Glutamatergic neuron (in vitro differentiated cells): Measurements from ENCODE around the gene POLD4. TPM values are rescaled to one million over a fixed set of nuclear protein-coding genes. Genes with fewer than 3 reads are reported as not detected.

Experiments used
- DNase-seq: peaks from one replicate; pipeline ENCODE4 v3.0.0; 2022
- H3K27ac Mint-ChIP-seq: one replicate; pipeline ENCODE4 v1.8.0; 2020; ENCODE audit warnings: mild to moderate bottlenecking, mixed read lengths, inconsistent platforms; ENCODE audit not compliant: unreplicated experiment
- H3K27me3 Mint-ChIP-seq: one replicate; pipeline ENCODE4 v1.8.0; 2020; ENCODE audit warnings: mild to moderate bottlenecking, moderate library complexity, mixed read lengths, inconsistent platforms; ENCODE audit not compliant: unreplicated experiment
- H3K36me3 Mint-ChIP-seq: one replicate; pipeline ENCODE4 v1.8.0; 2020; ENCODE audit warnings: mild to moderate bottlenecking, mixed read lengths, inconsistent platforms; ENCODE audit not compliant: unreplicated experiment
- H3K4me1 Mint-ChIP-seq: one replicate; pipeline ENCODE4 v1.8.0; 2020; ENCODE audit warnings: mild to moderate bottlenecking, low read depth, mixed read lengths, inconsistent platforms; ENCODE audit not compliant: unreplicated experiment
- H3K4me3 Mint-ChIP-seq: one replicate; pipeline ENCODE4 v1.8.0; 2020; ENCODE audit warnings: mild to moderate bottlenecking, mixed read lengths, inconsistent platforms; ENCODE audit not compliant: unreplicated experiment
- H3K9me3 Mint-ChIP-seq: one replicate; pipeline ENCODE4 v1.8.0; 2020; ENCODE audit warnings: mild to moderate bottlenecking, moderate library complexity, mixed read lengths, inconsistent platforms; ENCODE audit not compliant: unreplicated experiment
- total RNA-seq: library from RNA; stranded (reverse); fragmentation: NEBNext Ultra II Directional; extraction: Animal tissue kit (Norgen Biotek cat#: 25700); gene quantifications from one replicate; pipeline ENCODE4 v1.2.1, GENCODE V29; 2021; ENCODE audit not compliant: unreplicated experiment
- TF ChIP-seq, protein P1 (sequence below): fragments of 200-600 bp; sonication (generic); IDR thresholded peaks from one replicate; pipeline ENCODE4 v1.5.0; 2021; ENCODE audit not compliant: partially characterized antibody, unreplicated experiment

Gene POLD4
- total RNA-seq, 1 donor from 2014 or later, result 15.4 TPM

DNA sequence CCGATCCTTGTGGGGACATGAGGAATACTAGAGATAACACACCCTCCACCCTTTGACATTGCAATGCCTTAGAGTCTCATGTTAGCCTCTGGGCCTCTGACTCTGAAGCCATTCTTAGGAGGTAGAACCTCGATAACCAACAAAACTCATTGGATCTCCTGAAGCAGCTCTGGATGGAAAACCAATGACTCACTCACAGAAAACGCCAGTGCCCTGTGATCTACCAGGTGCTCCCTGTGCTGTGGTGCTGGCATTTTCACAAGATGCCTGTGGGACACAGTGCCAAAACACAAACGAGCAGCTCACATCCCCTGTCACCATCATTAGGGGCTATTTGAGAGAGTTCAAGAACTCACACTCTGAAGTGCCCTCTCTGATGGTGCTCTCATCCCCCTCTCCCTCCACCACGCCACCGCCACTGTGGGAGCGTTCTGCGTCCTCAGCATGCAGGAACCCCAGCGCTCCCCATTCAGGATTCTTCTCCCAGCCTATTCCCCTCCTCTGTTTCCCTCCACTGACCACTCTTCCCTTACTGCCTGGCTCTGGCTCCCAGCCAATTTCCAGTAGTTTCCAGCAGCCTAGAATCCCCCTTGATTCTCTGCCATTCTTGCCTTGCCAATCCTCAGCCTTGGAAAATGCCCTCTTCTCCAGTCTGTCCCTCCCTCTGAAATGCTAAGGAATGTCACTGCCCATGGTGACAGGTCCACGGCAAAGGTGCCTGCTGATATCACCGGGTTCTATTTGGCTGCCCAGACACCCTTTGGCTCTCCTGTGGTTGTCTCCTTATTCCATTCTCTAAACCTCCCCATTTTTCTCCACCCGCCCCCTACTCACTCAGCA lies 4.7 kb upstream of the POLD4 start:
- H3K36me3 Mint-ChIP-seq, result no peaks in the 10 kb centered on the region
- DNase-seq, result no peak
- H3K4me3 Mint-ChIP-seq, result no peak overlapping the region
- H3K27ac Mint-ChIP-seq, result no peak overlapping the region
- peaks cover 20% of the 10 kb centered on the region for H3K27me3 Mint-ChIP-seq
- TF ChIP-seq, protein P1, sequence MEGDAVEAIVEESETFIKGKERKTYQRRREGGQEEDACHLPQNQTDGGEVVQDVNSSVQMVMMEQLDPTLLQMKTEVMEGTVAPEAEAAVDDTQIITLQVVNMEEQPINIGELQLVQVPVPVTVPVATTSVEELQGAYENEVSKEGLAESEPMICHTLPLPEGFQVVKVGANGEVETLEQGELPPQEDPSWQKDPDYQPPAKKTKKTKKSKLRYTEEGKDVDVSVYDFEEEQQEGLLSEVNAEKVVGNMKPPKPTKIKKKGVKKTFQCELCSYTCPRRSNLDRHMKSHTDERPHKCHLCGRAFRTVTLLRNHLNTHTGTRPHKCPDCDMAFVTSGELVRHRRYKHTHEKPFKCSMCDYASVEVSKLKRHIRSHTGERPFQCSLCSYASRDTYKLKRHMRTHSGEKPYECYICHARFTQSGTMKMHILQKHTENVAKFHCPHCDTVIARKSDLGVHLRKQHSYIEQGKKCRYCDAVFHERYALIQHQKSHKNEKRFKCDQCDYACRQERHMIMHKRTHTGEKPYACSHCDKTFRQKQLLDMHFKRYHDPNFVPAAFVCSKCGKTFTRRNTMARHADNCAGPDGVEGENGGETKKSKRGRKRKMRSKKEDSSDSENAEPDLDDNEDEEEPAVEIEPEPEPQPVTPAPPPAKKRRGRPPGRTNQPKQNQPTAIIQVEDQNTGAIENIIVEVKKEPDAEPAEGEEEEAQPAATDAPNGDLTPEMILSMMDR, result no peak
- H3K9me3 Mint-ChIP-seq, result peaks cover 10% of the 10 kb centered on the region
- peaks cover 9% of the 10 kb centered on the region for H3K4me1 Mint-ChIP-seq

DNA sequence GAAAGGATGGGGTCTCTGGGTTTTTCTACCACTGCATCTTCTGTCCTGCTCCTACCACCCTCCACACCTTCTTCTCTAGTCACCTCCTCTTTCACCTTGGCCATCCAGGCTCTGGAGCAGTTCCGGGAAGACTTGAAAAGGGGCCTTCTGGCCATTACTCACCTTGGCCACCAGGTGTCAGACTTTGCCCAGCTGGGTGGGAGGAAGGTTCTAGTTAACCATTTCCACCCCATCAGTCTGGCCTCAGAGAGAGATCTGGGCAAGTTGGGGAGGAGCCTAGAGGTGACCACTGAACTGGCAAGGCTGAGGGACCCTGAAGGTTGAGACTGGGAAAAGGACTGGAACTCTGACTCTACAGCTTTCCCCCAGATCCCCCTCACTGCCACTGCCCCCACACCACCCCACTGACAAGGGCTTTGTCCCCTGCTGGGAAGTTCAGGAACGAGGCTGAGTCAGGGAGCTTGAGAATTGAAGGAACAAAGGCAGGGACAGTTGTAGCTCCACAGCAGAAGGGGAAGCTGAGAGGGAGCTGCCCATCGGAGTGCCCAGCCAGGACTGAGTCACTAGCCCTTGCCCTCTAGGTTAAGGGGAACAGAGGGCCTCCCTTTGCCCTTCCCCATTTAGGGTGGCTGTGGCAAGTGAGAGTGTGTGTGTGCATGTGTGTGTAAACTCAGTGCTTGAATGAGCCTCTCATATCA lies 3.7 kb upstream of the POLD4 start:
- H3K36me3 Mint-ChIP-seq, result no peaks in the 10 kb centered on the region
- H3K4me1 Mint-ChIP-seq, result peaks cover 11% of the 10 kb centered on the region
- H3K27ac Mint-ChIP-seq, result no peak overlapping the region
- H3K27me3 Mint-ChIP-seq, result peaks cover 20% of the 10 kb centered on the region
- DNase-seq, result peak; percentile 80
- no peak overlapping the region for H3K4me3 Mint-ChIP-seq
- TF ChIP-seq, protein P1, result peak; percentile 91
- peaks cover 9% of the 10 kb centered on the region for H3K9me3 Mint-ChIP-seq

DNA sequence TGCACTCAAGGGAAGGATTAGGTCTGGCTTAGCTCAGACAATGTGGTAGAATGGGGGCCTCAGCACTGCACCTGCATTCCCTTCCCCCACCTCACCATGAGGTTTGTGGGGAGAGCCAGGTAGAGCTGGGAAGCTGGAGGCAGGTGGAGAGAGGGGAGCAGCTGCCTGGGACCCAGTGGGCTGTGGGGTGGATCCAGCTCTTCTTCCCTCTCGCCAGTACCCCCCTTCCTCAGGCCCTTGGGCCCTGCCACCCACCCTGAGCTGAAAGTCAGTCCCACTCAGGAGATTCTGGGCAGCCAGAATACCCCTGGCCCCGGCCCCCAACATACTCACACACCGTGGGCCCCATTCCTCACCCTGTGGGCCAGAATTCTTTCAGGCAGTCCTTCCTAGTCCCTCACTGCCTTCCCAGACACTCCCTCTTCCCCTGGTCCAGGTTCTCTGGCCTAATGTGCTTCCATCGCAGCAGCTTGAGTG lies 3.1 kb upstream of the POLD4 start:
- peaks cover 20% of the 10 kb centered on the region for H3K27me3 Mint-ChIP-seq
- H3K4me1 Mint-ChIP-seq, result peaks cover 11% of the 10 kb centered on the region
- H3K27ac Mint-ChIP-seq, result no peak overlapping the region
- H3K4me3 Mint-ChIP-seq, result no peak overlapping the region
- no peaks in the 10 kb centered on the region for H3K36me3 Mint-ChIP-seq
- peaks cover 8% of the 10 kb centered on the region for H3K9me3 Mint-ChIP-seq
- TF ChIP-seq, protein P1, result no peak
- DNase-seq, result no peak

DNA sequence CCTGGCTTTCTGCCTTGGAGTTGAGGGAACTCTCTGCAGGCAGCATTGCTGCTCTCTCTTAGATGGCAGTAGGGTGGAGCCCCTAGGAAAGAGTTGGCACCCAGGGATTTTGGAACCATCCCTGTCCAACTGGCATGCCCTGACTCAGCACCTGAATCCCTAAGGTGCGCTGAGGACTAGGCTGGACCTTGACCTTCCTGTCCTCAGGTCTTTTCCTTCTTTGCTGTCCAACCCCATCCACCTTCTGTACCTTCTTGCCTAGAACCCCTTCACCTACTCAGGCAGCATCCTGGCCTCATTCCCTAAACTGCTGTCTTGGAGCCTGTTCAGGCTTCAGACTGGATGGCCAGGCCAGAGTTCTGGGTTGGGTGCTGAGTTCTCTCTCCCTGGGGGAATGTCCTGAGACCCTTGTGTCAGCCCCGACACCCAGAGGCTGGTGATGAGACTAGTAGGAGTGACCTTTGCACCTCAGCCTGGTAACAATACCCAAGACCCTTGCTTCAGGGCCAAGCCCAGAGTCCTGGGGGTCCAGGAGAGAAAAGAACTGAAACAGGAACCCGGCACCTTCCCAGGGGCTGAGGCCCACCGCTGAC lies 2.5 kb upstream of the POLD4 start:
- DNase-seq, result no peak
- Mint-ChIP-seq H3K4me3 (no peak overlapping the region), H3K27ac (no peak overlapping the region), H3K27me3 (peaks cover 20% of the 10 kb centered on the region), H3K36me3 (no peaks in the 10 kb centered on the region), H3K4me1 (peaks cover 11% of the 10 kb centered on the region), H3K9me3 (peaks cover 8% of the 10 kb centered on the region)
- TF ChIP-seq, protein P1, result no peak
